OCI-LY3 (cell line): ENCODE data around the gene ARL2BP.

Experiments used
- CTCF ChIP-seq: fragments of 200-600, 300-600 bp; sonication (generic); IDR thresholded peaks from 2 replicates; pipeline ENCODE4 v1.5.1; 2014; ENCODE audit warnings: antibody characterized with exemption, low read length, low read depth
- EZH2phosphoT487 ChIP-seq: fragments of 200-600 bp; shearing (Covaris generic); IDR thresholded peaks from 2 replicates; pipeline ENCODE4 v1.6.1; 2018; ENCODE audit warnings: antibody characterized with exemption, mixed run types, low read depth

- TF ChIP-seq CTCF (no peak), EZH2phosphoT487 (no peak)
Measured at GRCh38 chr16:57233944-57234706, 10.9 kb upstream of the ARL2BP start.
